Lung (tissue), 12 donors: Measurements from ENCODE around the gene PRKCZ. TPM values are rescaled to one million over a fixed set of nuclear protein-coding genes. Genes with fewer than 3 reads are reported as not detected.

Experiments
- ATAC-seq: fragments of 200-7000 bp; cut with Tn5 transposase; one replicate; pipeline ENCODE4 v1.9.1; 2020; ENCODE audit warnings: moderate number of reproducible peaks; ENCODE audit not compliant: insufficient read depth, low FRiP score
- DNase-seq, 3 donors: peaks; one replicate each; pipeline ENCODE4 v3.0.0-alpha.2; 2013 to 2017
- H3K27ac ChIP-seq, 2 donors: one replicate each; pipeline ENCODE4 v1.5.1; 2013; ENCODE audit warnings: mild to moderate bottlenecking in 2 of 2, moderate library complexity in 2 of 2, control low read depth in 1 of 2, inconsistent platforms in 1 of 2, low read depth in 1 of 2, low read length in 1 of 2
- H3K27me3 ChIP-seq, 3 donors: one replicate each; pipeline ENCODE4 v1.5.1; 2013; ENCODE audit warnings: low read length in 2 of 3; ENCODE audit not compliant: control insufficient read depth in 3 of 3, insufficient read depth in 3 of 3
- H3K36me3 ChIP-seq, 4 donors: one replicate each; pipeline ENCODE4 v1.5.1; 2013; ENCODE audit warnings: low read length in 4 of 4, mild to moderate bottlenecking in 1 of 4, moderate library complexity in 1 of 4; ENCODE audit not compliant: control insufficient read depth in 4 of 4, insufficient read depth in 4 of 4
- H3K4me1 ChIP-seq, 5 donors: one replicate each; pipeline ENCODE4 v1.5.1; 2013; ENCODE audit warnings: low read length in 5 of 5, mild to moderate bottlenecking in 2 of 5, moderate library complexity in 1 of 5; ENCODE audit not compliant: control insufficient read depth in 5 of 5, insufficient read depth in 5 of 5
- H3K4me3 ChIP-seq: one replicate; pipeline ENCODE4 v1.5.1; 2013; ENCODE audit warnings: mild to moderate bottlenecking, control low read depth, moderate library complexity
- H3K9ac ChIP-seq, 2 donors: one replicate each; pipeline ENCODE4 v1.5.1; 2013; ENCODE audit warnings: low read length in 2 of 2, control low read depth in 1 of 2; ENCODE audit not compliant: insufficient read depth in 1 of 2
- H3K9me3 ChIP-seq, 4 donors: one replicate each; pipeline ENCODE4 v1.5.1; 2013; ENCODE audit warnings: low read length in 3 of 4, mild to moderate bottlenecking in 1 of 4, moderate library complexity in 1 of 4; ENCODE audit not compliant: control insufficient read depth in 4 of 4, insufficient read depth in 3 of 4
- CTCF ChIP-seq: IDR thresholded peaks from 2 replicates; pipeline ENCODE4 v1.5.1; 2012; ENCODE audit warnings: mild to moderate bottlenecking; ENCODE audit errors: control extremely low read depth, extremely low read depth
- WGBS, 2 donors: extraction: QIAGEN DNeasy Blood & Tissue Kit; methylation state at CpG; one replicate each; pipeline ENCODE4 v1.1.7; 2013; 5-methylcytosine and 5-hydroxymethylcytosine counted together
- polyA plus RNA-seq, 2 donors: library from polyadenylated mRNA; stranded (reverse); fragments of 200-250 nt; gene quantifications; one replicate each; pipeline ENCODE4 v1.2.1, GENCODE V29; 2013
- total RNA-seq, 2 donors: library from RNA; depleted of rRNA in 1 of 2; stranded (reverse); fragments of >200 nt in 1 of 2; gene quantifications; one replicate each; pipeline ENCODE4 v1.2.1, GENCODE V29; 2014 to 2021
- donor health status: control.
- donor health status: control.
- donor health status: Bipolar disorder and iron deficiency.
- donor health status: healthy.
- donor health status: DM: yes; HTN: yes; CAD: no.

The PRKCZ gene
- total and polyA plus RNA-seq, 4 donors, result 55.2 to 149 (median 117) TPM

- no peak overlapping the region for H3K4me3 ChIP-seq
- no peaks in the 10 kb centered on the region for H3K27me3 ChIP-seq
- no peak overlapping the region for H3K9ac ChIP-seq
- H3K4me1 ChIP-seq, result peaks cover 0 to 17% (median 8%) of the 10 kb centered on the region in 5 donors
- 87% methylated on average over 25 of the region's 25 CpGs for WGBS, 2 donors
- H3K9me3 ChIP-seq, result no peaks in the 10 kb centered on the region
- ATAC-seq (no peak), DNase-seq (no peak)
- H3K27ac ChIP-seq, result peak overlapping the region in 1 of 2 donors; percentile 1
- TF ChIP-seq CTCF, result no peak
- peaks cover 0 to 3% (median 0%) of the 10 kb centered on the region in 4 donors for H3K36me3 ChIP-seq
These were observed 53.2 kb downstream of the PRKCZ start for GRCh38 chr1:2103266-2103900.

GRCh38 chr1:2103901-2104590 lies 53.8 kb downstream of the PRKCZ start:
- Histone ChIP-seq H3K27ac (peak overlapping the region in 1 of 2 donors; percentile 89), H3K36me3 (peaks cover 0 to 3% (median 0%) of the 10 kb centered on the region in 4 donors), H3K9ac (no peak overlapping the region), H3K4me3 (no peak overlapping the region), H3K4me1 (peaks cover 0 to 17% (median 8%) of the 10 kb centered on the region in 5 donors), H3K27me3 (no peaks in the 10 kb centered on the region), H3K9me3 (no peaks in the 10 kb centered on the region)
- WGBS, 2 donors, result 71 to 77% methylated on average over 22 of the region's 22 CpGs
- no peak for TF ChIP-seq CTCF
- ATAC-seq, result no peak
- DNase-seq, result no peak

GRCh38 chr1:2104621-2105427 lies 54.6 kb downstream of the PRKCZ start:
- Histone ChIP-seq H3K9me3 (no peaks in the 10 kb centered on the region), H3K4me3 (no peak overlapping the region), H3K36me3 (peaks cover 0 to 3% (median 0%) of the 10 kb centered on the region in 4 donors), H3K4me1 (peaks cover 0 to 17% (median 8%) of the 10 kb centered on the region in 5 donors), H3K9ac (no peak overlapping the region), H3K27me3 (no peaks in the 10 kb centered on the region), H3K27ac (peak overlapping the region in 1 of 2 donors; percentile 89)
- 55 to 62% methylated on average over 32 of the region's 32 CpGs for WGBS, 2 donors
- TF ChIP-seq CTCF, result no peak
- ATAC-seq (peak; percentile 68), DNase-seq (peak; percentile 30 to 42 (median 40))
